ENCODE data around the gene USE1. TPM values are rescaled to one million over a fixed set of nuclear protein-coding genes. Genes with fewer than 3 reads are reported as not detected.

The USE1 gene
- total RNA-seq, 2 donors from 2014 or later: 24.5 to 30.3 TPM

- WGBS: 14% methylated on average over 15 of the region's 15 CpGs
- intact Hi-C loops (cut with DNase I): no loop called here
- peak; percentile 67 for DNase-seq (ENCODE audit: low spot score)
- Histone ChIP-seq H3K27me3 (replicated peaks; ENCODE audit: insufficient read depth) (no peaks in the 10 kb centered on the region), H3K9me3 (no peaks in the 10 kb centered on the region), H3K4me1 (replicated peaks) (no peaks in the 10 kb centered on the region), H3K4me3 (no peak overlapping the region), H3K36me3 (no peaks in the 10 kb centered on the region), H3K27ac (no peak overlapping the region)
- TF ChIP-seq CTCF (IDR thresholded peaks at IDR 0.05): peak; percentile 75 to 85 (median 81)
- no peak for TF ChIP-seq POLR2A (IDR thresholded peaks at IDR 0.05)
- TF ChIP-seq POLR2AphosphoS5 (IDR thresholded peaks at IDR 0.05): peak; percentile 61
Measured at GRCh38 chr19:17260842-17261325, 45.7 kb downstream of the USE1 start.

GRCh38 chr19:17262557-17262956 is 47.4 kb downstream of the USE1 start:
- DNase-seq (ENCODE audit: low spot score): no peak
- Histone ChIP-seq H3K4me3 (no peak overlapping the region), H3K4me1 (replicated peaks) (no peaks in the 10 kb centered on the region), H3K27me3 (replicated peaks; ENCODE audit: insufficient read depth) (no peaks in the 10 kb centered on the region), H3K36me3 (no peaks in the 10 kb centered on the region), H3K27ac (no peak overlapping the region), H3K9me3 (no peaks in the 10 kb centered on the region)
- WGBS: 82% methylated on average over 16 of the region's 16 CpGs
- TF ChIP-seq POLR2A (IDR thresholded peaks at IDR 0.05) (no peak), CTCF (IDR thresholded peaks at IDR 0.05) (no peak), POLR2AphosphoS5 (IDR thresholded peaks at IDR 0.05) (no peak)
- intact Hi-C loops (cut with DNase I): no loop called here

- H3K4me1 ChIP-seq (replicated peaks): no peaks in the 10 kb centered on the region
- WGBS: 86% methylated on average over 23 of the region's 23 CpGs
- H3K4me3 ChIP-seq: no peak overlapping the region
- H3K36me3 ChIP-seq: no peaks in the 10 kb centered on the region
- no peak for TF ChIP-seq CTCF (IDR thresholded peaks at IDR 0.05)
- no peak for TF ChIP-seq POLR2A (IDR thresholded peaks at IDR 0.05)
- no peak for TF ChIP-seq POLR2AphosphoS5 (IDR thresholded peaks at IDR 0.05)
- H3K9me3 ChIP-seq: no peaks in the 10 kb centered on the region
- H3K27ac ChIP-seq: peak overlapping the region in 1 of 2 donors; percentile 8
- DNase-seq (ENCODE audit: low spot score): no peak
- H3K27me3 ChIP-seq (replicated peaks; ENCODE audit: insufficient read depth): no peaks in the 10 kb centered on the region
- intact Hi-C loops (cut with DNase I): no loop called here
Measured at GRCh38 chr19:17263712-17264640, 48.8 kb downstream of the USE1 start.

GRCh38 chr19:17264641-17264979 is 49.5 kb downstream of the USE1 start, which contains the start of gene USHBP1:
TSS of gene USHBP1 (minus strand) at chr19:17264745. CDS start at chr19:17264299, 446 bp downstream.
- no peak within 1 kb of the TSS for H3K4me3 ChIP-seq
- 35% methylated on average over 5 of the region's 5 CpGs for WGBS
- TF ChIP-seq POLR2AphosphoS5 (IDR thresholded peaks at IDR 0.05) (peak; percentile 26), POLR2A (IDR thresholded peaks at IDR 0.05) (no peak)
- H3K27ac ChIP-seq: peak within 1 kb of the TSS in 1 of 2 donors; percentile 8
- H3K27me3 ChIP-seq (replicated peaks; ENCODE audit: insufficient read depth): no peaks in the 10 kb centered on the region
- H3K4me1 ChIP-seq (replicated peaks): no peaks in the 10 kb centered on the region
- H3K9me3 ChIP-seq: no peaks in the 10 kb centered on the region
- intact Hi-C loops (cut with DNase I): no loop called here
- no peak for DNase-seq (ENCODE audit: low spot score)
- H3K36me3 ChIP-seq: no peaks in the 10 kb centered on the region

GRCh38 chr19:17266026-17266425 is 50.9 kb downstream of the USE1 start:
- intact Hi-C loops (cut with DNase I): loop anchor here (2.0 kb wide), 1 partner anchor 19 kb away; no protein-coding TSS in a partner anchor
- 83% methylated on average over 7 of the region's 7 CpGs for WGBS
- H3K36me3 ChIP-seq: no peaks in the 10 kb centered on the region
- H3K27me3 ChIP-seq (replicated peaks; ENCODE audit: insufficient read depth): no peaks in the 10 kb centered on the region
- H3K9me3 ChIP-seq: no peaks in the 10 kb centered on the region
- no peak for TF ChIP-seq POLR2A (IDR thresholded peaks at IDR 0.05)
- TF ChIP-seq POLR2AphosphoS5 (IDR thresholded peaks at IDR 0.05): no peak
- no peak for TF ChIP-seq CTCF (IDR thresholded peaks at IDR 0.05)
- no peak overlapping the region for H3K27ac ChIP-seq
- no peaks in the 10 kb centered on the region for H3K4me1 ChIP-seq (replicated peaks)
- no peak for DNase-seq (ENCODE audit: low spot score)
- H3K4me3 ChIP-seq: no peak overlapping the region

All from prostate gland (tissue), 2 donors.